H9 (cell line): ENCODE data around the gene PLS3. TPM values are rescaled to one million over a fixed set of nuclear protein-coding genes. Genes with fewer than 3 reads are reported as not detected.

ENCODE experiments used
- DNase-seq: peaks from one replicate; pipeline ENCODE4 v3.0.0-alpha.2; 2017
- H2AFZ ChIP-seq: one replicate; pipeline ENCODE4 v1.6.1; 2013; ENCODE audit warnings: mild to moderate bottlenecking, low read length, control low read depth, moderate library complexity
- H2AK5ac ChIP-seq: 2 replicates; pipeline ENCODE4 v1.6.1; 2013; ENCODE audit warnings: low read length, control low read depth, mixed read lengths; ENCODE audit not compliant: insufficient read length
- H2BK120ac ChIP-seq: one replicate; pipeline ENCODE4 v1.6.1; 2013; ENCODE audit warnings: low read depth, mild to moderate bottlenecking, low read length, control low read depth, inconsistent platforms; ENCODE audit not compliant: poor library complexity, severe bottlenecking
- H2BK12ac ChIP-seq: 2 replicates; pipeline ENCODE4 v1.6.1; 2013; ENCODE audit warnings: low read length, control low read depth, mixed read lengths, low read depth; ENCODE audit not compliant: insufficient read length
- H2BK15ac ChIP-seq: 2 replicates; pipeline ENCODE4 v1.6.1; 2013; ENCODE audit warnings: low read depth, low read length, control low read depth
- H2BK20ac ChIP-seq: one replicate; pipeline ENCODE4 v1.6.1; 2013; ENCODE audit warnings: low read depth, mild to moderate bottlenecking, low read length, control low read depth, inconsistent platforms; ENCODE audit not compliant: poor library complexity, severe bottlenecking
- H2BK5ac ChIP-seq: 2 replicates; pipeline ENCODE4 v1.6.1; 2013; ENCODE audit warnings: low read length, control low read depth, mixed read lengths; ENCODE audit not compliant: insufficient read length
- H3K14ac ChIP-seq: 2 replicates; pipeline ENCODE4 v1.6.1; 2013; ENCODE audit warnings: low read length, control low read depth; ENCODE audit not compliant: insufficient read depth
- H3K18ac ChIP-seq: 2 replicates; pipeline ENCODE4 v1.6.1; 2013; ENCODE audit warnings: low read depth, mild to moderate bottlenecking, mixed read lengths, low read length, control low read depth; ENCODE audit not compliant: insufficient read length
- H3K23ac ChIP-seq: 2 replicates; pipeline ENCODE4 v1.6.1; 2013; ENCODE audit warnings: low read length, control low read depth, mixed read lengths, low read depth; ENCODE audit not compliant: insufficient read length
- H3K23me2 ChIP-seq: 2 replicates; pipeline ENCODE4 v1.6.1; 2013; ENCODE audit warnings: low read depth, mild to moderate bottlenecking, mixed read lengths, low read length, control low read depth; ENCODE audit not compliant: insufficient read length, poor library complexity, severe bottlenecking
- H3K27ac ChIP-seq: 2 replicates; pipeline ENCODE4 v1.5.1; 2013; ENCODE audit warnings: low read length, control low read depth, mixed read lengths, low read depth; ENCODE audit not compliant: insufficient read length
- H3K27me3 ChIP-seq: 2 replicates; pipeline ENCODE4 v1.6.1; 2013; ENCODE audit warnings: low read length, control low read depth, inconsistent platforms; ENCODE audit not compliant: insufficient read depth
- H3K4ac ChIP-seq: 2 replicates; pipeline ENCODE4 v1.6.1; 2013; ENCODE audit warnings: low read depth, mild to moderate bottlenecking, control low read depth, inconsistent platforms, low read length, moderate library complexity
- H3K4me1 ChIP-seq: 2 replicates; pipeline ENCODE4 v1.6.1; 2013; ENCODE audit warnings: low read length, control low read depth, inconsistent platforms; ENCODE audit not compliant: insufficient read depth
- H3K4me2 ChIP-seq: 2 replicates; pipeline ENCODE4 v1.6.1; 2013; ENCODE audit warnings: low read length, control low read depth, mixed read lengths; ENCODE audit not compliant: insufficient read length, insufficient read depth
- H3K56ac ChIP-seq: 2 replicates; pipeline ENCODE4 v1.6.1; 2013; ENCODE audit warnings: low read depth, mild to moderate bottlenecking, mixed read lengths, low read length, control low read depth; ENCODE audit not compliant: insufficient read length
- H3K79me1 ChIP-seq: 2 replicates; pipeline ENCODE4 v1.6.1; 2013; ENCODE audit warnings: low read depth, mild to moderate bottlenecking, moderate library complexity, low read length, control low read depth, inconsistent platforms; ENCODE audit not compliant: insufficient read depth, poor library complexity, severe bottlenecking
- H3K79me2 ChIP-seq: 2 replicates; pipeline ENCODE4 v1.6.1; 2013; ENCODE audit warnings: low read length, control low read depth, inconsistent platforms; ENCODE audit not compliant: insufficient read depth
- H3K9ac ChIP-seq: 2 replicates; pipeline ENCODE4 v1.6.1; 2013; ENCODE audit warnings: low read length, control low read depth, mixed read lengths; ENCODE audit not compliant: insufficient read length; ENCODE audit errors: extremely low read depth
- H3K9me3 ChIP-seq: one replicate; pipeline ENCODE4 v1.6.1; 2013; ENCODE audit warnings: low read depth, low read length, inconsistent platforms; ENCODE audit not compliant: control insufficient read depth
- H3T11ph ChIP-seq: one replicate; pipeline ENCODE4 v1.6.1; 2013; ENCODE audit warnings: mild to moderate bottlenecking, low read length, control low read depth, inconsistent platforms
- H4K20me1 ChIP-seq: one replicate; pipeline ENCODE4 v1.6.1; 2013; ENCODE audit not compliant: control insufficient read depth, insufficient read length, insufficient read depth
- H4K5ac ChIP-seq: 2 replicates; pipeline ENCODE4 v1.6.1; 2013; ENCODE audit warnings: low read depth, mild to moderate bottlenecking, mixed read lengths, low read length, control low read depth; ENCODE audit not compliant: insufficient read length
- H4K8ac ChIP-seq: replicated peaks from 2 replicates; pipeline ENCODE4 v1.6.1; 2013; ENCODE audit warnings: low read length, control low read depth, mixed read lengths, low read depth; ENCODE audit not compliant: insufficient read length
- H4K91ac ChIP-seq: 2 replicates; pipeline ENCODE4 v1.6.1; 2013; ENCODE audit warnings: low read depth, mild to moderate bottlenecking, moderate library complexity, mixed read lengths, low read length, control low read depth; ENCODE audit not compliant: insufficient read length
- H3K27ac Mint-ChIP-seq, 3 experiments: 2 replicates in 2 of 3; 3 replicates in 1 of 3; pipeline ENCODE4 v1.8.0; 2020 to 2021; ENCODE audit warnings: mixed read lengths in 3 of 3, mild to moderate bottlenecking in 1 of 3, moderate library complexity in 1 of 3
- H3K27me3 Mint-ChIP-seq: 2 replicates; pipeline ENCODE4 v1.8.0; 2021; ENCODE audit warnings: low read depth, mild to moderate bottlenecking, moderate library complexity, mixed read lengths
- H3K36me3 Mint-ChIP-seq, 3 experiments: 2 replicates in 2 of 3; 3 replicates in 1 of 3; pipeline ENCODE4 v1.8.0; 2020 to 2021; ENCODE audit warnings: low read depth in 3 of 3, mixed read lengths in 3 of 3; ENCODE audit not compliant: insufficient read depth in 1 of 3
- H3K4me1 Mint-ChIP-seq, 2 experiments: 2 replicates each; pipeline ENCODE4 v1.8.0; 2020; ENCODE audit warnings: mixed read lengths in 2 of 2
- H3K4me3 Mint-ChIP-seq, 2 experiments: 2 replicates in 1 of 2; 3 replicates in 1 of 2; pipeline ENCODE4 v1.8.0; 2020 to 2021; ENCODE audit warnings: mild to moderate bottlenecking in 2 of 2, mixed read lengths in 2 of 2, moderate library complexity in 1 of 2
- H3K9me3 Mint-ChIP-seq, 2 experiments: 2 replicates in 1 of 2; 3 replicates in 1 of 2; pipeline ENCODE4 v1.8.0; 2020; ENCODE audit warnings: mild to moderate bottlenecking in 2 of 2, mixed read lengths in 2 of 2, moderate library complexity in 1 of 2
- WGBS: extraction: QIAGEN DNeasy Blood & Tissue Kit; methylation state at CpG from one replicate; pipeline ENCODE4 v1.1.7; 2013; ENCODE audit warnings: missing lambda C conversion rate, low lambda C conversion rate, mixed read lengths; ENCODE audit not compliant: insufficient read length; ENCODE audit errors: extremely low coverage; 5-methylcytosine and 5-hydroxymethylcytosine counted together
- total RNA-seq: library from RNA; stranded (reverse); gene quantifications from 2 replicates; pipeline ENCODE4 v1.2.1, GENCODE V29; 2021
- TF ChIP-seq, protein P1 (sequence below): fragments of 200-600 bp; sonication (generic); conservative IDR thresholded peaks from 3 replicates; pipeline ENCODE4 v1.8.0; 2021; ENCODE audit warnings: antibody characterized with exemption, mild to moderate bottlenecking

The PLS3 gene
- total RNA-seq, 1 experiment from 2014 or later: 315 TPM

DNA sequence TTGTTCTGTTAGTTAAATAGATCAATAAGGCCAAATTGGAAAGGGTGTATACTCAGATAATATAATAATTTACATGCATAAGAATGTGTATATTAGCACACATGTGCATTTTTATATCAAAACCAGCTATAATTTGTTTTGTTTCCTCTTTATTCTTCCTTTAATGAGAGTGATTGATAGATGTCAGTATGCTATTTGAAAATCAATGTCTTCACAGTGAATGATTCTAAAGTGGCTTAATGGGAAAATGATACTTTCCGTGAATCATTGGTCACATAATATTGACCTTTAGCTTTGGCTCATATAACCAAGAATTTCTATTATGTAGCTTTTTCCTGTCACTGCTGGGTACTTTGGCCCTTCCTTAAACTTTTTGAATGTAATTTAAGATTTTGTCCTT, 48.6 kb downstream of the PLS3 start:
- Histone ChIP-seq H3K9me3 (no peaks in the 10 kb centered on the region), H3K23ac (no peak overlapping the region), H2BK20ac (no peak overlapping the region), H3K9ac (no peak overlapping the region), H3T11ph (no peak overlapping the region), H2AFZ (no peak overlapping the region), H3K79me1 (no peaks in the 10 kb centered on the region), H4K20me1 (no peaks in the 10 kb centered on the region), H3K4ac (no peak overlapping the region), H2BK5ac (no peak overlapping the region), H4K5ac (no peak overlapping the region), H3K4me1 (peaks cover 5% of the 10 kb centered on the region), H3K79me2 (no peaks in the 10 kb centered on the region), H3K14ac (no peak overlapping the region), H2AK5ac (no peak overlapping the region), H2BK120ac (no peak overlapping the region), H4K8ac (no peak overlapping the region), H3K27ac (no peak overlapping the region), H3K56ac (no peak overlapping the region), H4K91ac (no peak overlapping the region), H3K23me2 (no peaks in the 10 kb centered on the region), H3K18ac (no peak overlapping the region), H2BK12ac (no peak overlapping the region), H2BK15ac (no peak overlapping the region), H3K27me3 (no peaks in the 10 kb centered on the region), H3K4me2 (no peak overlapping the region)
- TF ChIP-seq, protein P1, sequence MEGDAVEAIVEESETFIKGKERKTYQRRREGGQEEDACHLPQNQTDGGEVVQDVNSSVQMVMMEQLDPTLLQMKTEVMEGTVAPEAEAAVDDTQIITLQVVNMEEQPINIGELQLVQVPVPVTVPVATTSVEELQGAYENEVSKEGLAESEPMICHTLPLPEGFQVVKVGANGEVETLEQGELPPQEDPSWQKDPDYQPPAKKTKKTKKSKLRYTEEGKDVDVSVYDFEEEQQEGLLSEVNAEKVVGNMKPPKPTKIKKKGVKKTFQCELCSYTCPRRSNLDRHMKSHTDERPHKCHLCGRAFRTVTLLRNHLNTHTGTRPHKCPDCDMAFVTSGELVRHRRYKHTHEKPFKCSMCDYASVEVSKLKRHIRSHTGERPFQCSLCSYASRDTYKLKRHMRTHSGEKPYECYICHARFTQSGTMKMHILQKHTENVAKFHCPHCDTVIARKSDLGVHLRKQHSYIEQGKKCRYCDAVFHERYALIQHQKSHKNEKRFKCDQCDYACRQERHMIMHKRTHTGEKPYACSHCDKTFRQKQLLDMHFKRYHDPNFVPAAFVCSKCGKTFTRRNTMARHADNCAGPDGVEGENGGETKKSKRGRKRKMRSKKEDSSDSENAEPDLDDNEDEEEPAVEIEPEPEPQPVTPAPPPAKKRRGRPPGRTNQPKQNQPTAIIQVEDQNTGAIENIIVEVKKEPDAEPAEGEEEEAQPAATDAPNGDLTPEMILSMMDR: no peak
- H3K4me1 Mint-ChIP-seq: peaks cover 15 to 30% of the 10 kb centered on the region in 2 experiments
- H3K36me3 Mint-ChIP-seq: peaks cover 0 to 40% (median 25%) of the 10 kb centered on the region in 3 experiments; a peak in 5 of 7 replicates
- H3K9me3 Mint-ChIP-seq: no peaks in the 10 kb centered on the region
- H3K4me3 Mint-ChIP-seq: no peak overlapping the region
- WGBS: no CpG with 5 or more reads among the region's 1 CpG
- no peaks in the 10 kb centered on the region for H3K27me3 Mint-ChIP-seq
- H3K27ac Mint-ChIP-seq: peak overlapping the region in 1 of 3 experiments; percentile 60; a peak in 1 of 7 replicates
- DNase-seq: no peak
